Neuronal stem cell (in vitro differentiated cells): ENCODE results near the gene BLTP3B. TPM values are rescaled to one million over a fixed set of nuclear protein-coding genes. Genes with fewer than 3 reads are reported as not detected.

Experiments
- DNase-seq: peaks from one replicate; pipeline ENCODE4 v3.0.0-alpha.2; 2013; ENCODE audit warnings: low spot score
- H2AFZ ChIP-seq: one replicate; pipeline ENCODE4 v1.6.1; 2013; ENCODE audit warnings: mild to moderate bottlenecking, low read length, inconsistent platforms
- H2AK5ac ChIP-seq: 2 replicates; pipeline ENCODE4 v1.6.1; 2013; ENCODE audit warnings: low read depth, mild to moderate bottlenecking, inconsistent platforms, low read length, moderate library complexity, mixed read lengths
- H2BK120ac ChIP-seq: 2 replicates; pipeline ENCODE4 v1.6.1; 2013; ENCODE audit warnings: low read depth, mild to moderate bottlenecking, inconsistent platforms, low read length, moderate library complexity, mixed read lengths
- H2BK12ac ChIP-seq: one replicate; pipeline ENCODE4 v1.6.1; 2013; ENCODE audit warnings: low read length, inconsistent platforms
- H2BK15ac ChIP-seq: 2 replicates; pipeline ENCODE4 v1.6.1; 2013; ENCODE audit warnings: mild to moderate bottlenecking, low read length, inconsistent platforms, mixed read lengths
- H2BK5ac ChIP-seq: one replicate; pipeline ENCODE4 v1.6.1; 2013; ENCODE audit warnings: inconsistent platforms, mild to moderate bottlenecking, low read length, moderate library complexity
- H3K14ac ChIP-seq: one replicate; pipeline ENCODE4 v1.6.1; 2013; ENCODE audit warnings: low read length, inconsistent platforms
- H3K18ac ChIP-seq: 2 replicates; pipeline ENCODE4 v1.6.1; 2013; ENCODE audit warnings: low read length, inconsistent platforms
- H3K23ac ChIP-seq: 2 replicates; pipeline ENCODE4 v1.6.1; 2013; ENCODE audit warnings: low read depth, mild to moderate bottlenecking, mixed read lengths, low read length, inconsistent platforms; ENCODE audit not compliant: poor library complexity
- H3K27ac ChIP-seq: replicated peaks from 3 replicates; pipeline ENCODE4 v1.5.1; 2013; ENCODE audit warnings: low read length, inconsistent platforms
- H3K27me3 ChIP-seq, 3 experiments: 2 replicates each; pipeline ENCODE4 v1.6.1; 2013; ENCODE audit warnings: low read length in 3 of 3, mild to moderate bottlenecking in 2 of 3, inconsistent platforms in 1 of 3, low read depth in 1 of 3, mixed read lengths in 1 of 3, moderate library complexity in 1 of 3; ENCODE audit not compliant: control insufficient read depth in 3 of 3, insufficient read depth in 3 of 3
- H3K36me3 ChIP-seq, 2 donors: replicated peaks in 1 of 2; 2 replicates each; pipeline ENCODE4 v1.6.1; 2013; ENCODE audit warnings: low read length in 2 of 2; ENCODE audit not compliant: control insufficient read depth in 2 of 2, insufficient read depth in 2 of 2
- H3K4ac ChIP-seq: 2 replicates; pipeline ENCODE4 v1.6.1; 2013; ENCODE audit warnings: inconsistent platforms, mild to moderate bottlenecking, low read length, moderate library complexity
- H3K4me1 ChIP-seq, 2 donors: 1 replicate in 1 of 2; 2 replicates in 1 of 2; pipeline ENCODE4 v1.6.1; 2013; ENCODE audit warnings: low read length in 2 of 2, low read depth in 1 of 2; ENCODE audit not compliant: control insufficient read depth in 2 of 2, insufficient read depth in 1 of 2
- H3K4me2 ChIP-seq: one replicate; pipeline ENCODE4 v1.6.1; 2013; ENCODE audit warnings: mild to moderate bottlenecking, low read length, inconsistent platforms; ENCODE audit not compliant: insufficient read depth, poor library complexity, severe bottlenecking
- H3K4me3 ChIP-seq, 2 donors: 2 replicates each; pipeline ENCODE4 v1.5.1; 2013; ENCODE audit warnings: low read length in 2 of 2, mild to moderate bottlenecking in 2 of 2, inconsistent platforms in 1 of 2, moderate library complexity in 1 of 2
- H3K79me1 ChIP-seq: one replicate; pipeline ENCODE4 v1.6.1; 2013; ENCODE audit warnings: low read depth, mild to moderate bottlenecking, inconsistent platforms, low read length, moderate library complexity
- H3K9ac ChIP-seq: one replicate; pipeline ENCODE4 v1.6.1; 2013; ENCODE audit warnings: mild to moderate bottlenecking, low read depth, low read length, inconsistent platforms; ENCODE audit not compliant: poor library complexity
- H3K9me3 ChIP-seq, 2 donors: replicated peaks in 1 of 2; 2 replicates each; pipeline versions ENCODE3 to v1.6.1; 2013; ENCODE audit warnings: low read length in 2 of 2, mild to moderate bottlenecking in 2 of 2, inconsistent platforms in 1 of 2, low read depth in 1 of 2, mixed read lengths in 1 of 2, moderate library complexity in 1 of 2; ENCODE audit not compliant: control insufficient read depth in 2 of 2, insufficient read depth in 1 of 2
- H4K8ac ChIP-seq: one replicate; pipeline ENCODE4 v1.6.1; 2013; ENCODE audit warnings: low read depth, mild to moderate bottlenecking, inconsistent platforms, low read length, moderate library complexity
- H4K91ac ChIP-seq: one replicate; pipeline ENCODE4 v1.6.1; 2013; ENCODE audit warnings: low read length, low read depth, mild to moderate bottlenecking, inconsistent platforms; ENCODE audit not compliant: poor library complexity
- WGBS, 2 donors: extraction: QIAGEN DNeasy Blood & Tissue Kit; methylation state at CpG; one replicate each; pipeline ENCODE4 v1.1.7; 2013; ENCODE audit warnings: missing lambda C conversion rate in 2 of 2, mixed read lengths in 1 of 2; ENCODE audit not compliant: insufficient read length in 2 of 2, insufficient replicate concordance in 1 of 2; ENCODE audit errors: extremely low coverage in 2 of 2; 5-methylcytosine and 5-hydroxymethylcytosine counted together
- small RNA-seq: library from polyadenylated mRNA; stranded (forward); fragments of <200 nt; extraction: miRNeasy Mini kit (QIAGEN cat#:217004); gene quantifications from one replicate; pipeline ENCODE3, GENCODE V24; 2013; ENCODE audit not compliant: insufficient read depth

BLTP3B gene

GRCh38 chr12:100101000-100101399 is 41.7 kb downstream of the BLTP3B start:
- DNase-seq = no peak
- no peaks in the 10 kb centered on the region for H3K79me1 ChIP-seq
- no peak overlapping the region for H3K23ac ChIP-seq
- no peak overlapping the region for H3K9ac ChIP-seq
- H3K27me3 ChIP-seq = no peaks in the 10 kb centered on the region
- no peak overlapping the region for H2BK12ac ChIP-seq
- H3K9me3 ChIP-seq = no peaks in the 10 kb centered on the region
- no peak overlapping the region for H3K4ac ChIP-seq
- no peak overlapping the region for H3K14ac ChIP-seq
- H3K4me1 ChIP-seq = no peaks in the 10 kb centered on the region
- no CpG with 5 or more reads among the region's 3 CpGs for WGBS, 2 donors
- H2AFZ ChIP-seq = no peak overlapping the region
- H2BK120ac ChIP-seq = no peak overlapping the region
- no peak overlapping the region for H2BK15ac ChIP-seq
- no peak overlapping the region for H3K27ac ChIP-seq
- no peak overlapping the region for H4K8ac ChIP-seq
- no peak overlapping the region for H3K4me2 ChIP-seq
- peaks cover 0 to 52% of the 10 kb centered on the region in 2 donors for H3K36me3 ChIP-seq
- no peak overlapping the region for H3K4me3 ChIP-seq
- no peak overlapping the region for H2AK5ac ChIP-seq
- H3K18ac ChIP-seq = no peak overlapping the region
- no peak overlapping the region for H4K91ac ChIP-seq
- no peak overlapping the region for H2BK5ac ChIP-seq

Small RNAs within 50 kb of the gene (small RNA-seq; reads per million reads assigned to genes)
- gene MIR1827 (not detected), gene RN7SL176P (not detected)
